ENCODE measurements around the gene BMP10.
"Not testable (repeated sequence)": the region's sequence is repeated elsewhere in the genome, so short reads cannot be mapped to it uniquely, and the experiment has no call there.

Gene BMP10, protein sequence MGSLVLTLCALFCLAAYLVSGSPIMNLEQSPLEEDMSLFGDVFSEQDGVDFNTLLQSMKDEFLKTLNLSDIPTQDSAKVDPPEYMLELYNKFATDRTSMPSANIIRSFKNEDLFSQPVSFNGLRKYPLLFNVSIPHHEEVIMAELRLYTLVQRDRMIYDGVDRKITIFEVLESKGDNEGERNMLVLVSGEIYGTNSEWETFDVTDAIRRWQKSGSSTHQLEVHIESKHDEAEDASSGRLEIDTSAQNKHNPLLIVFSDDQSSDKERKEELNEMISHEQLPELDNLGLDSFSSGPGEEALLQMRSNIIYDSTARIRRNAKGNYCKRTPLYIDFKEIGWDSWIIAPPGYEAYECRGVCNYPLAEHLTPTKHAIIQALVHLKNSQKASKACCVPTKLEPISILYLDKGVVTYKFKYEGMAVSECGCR

DNA sequence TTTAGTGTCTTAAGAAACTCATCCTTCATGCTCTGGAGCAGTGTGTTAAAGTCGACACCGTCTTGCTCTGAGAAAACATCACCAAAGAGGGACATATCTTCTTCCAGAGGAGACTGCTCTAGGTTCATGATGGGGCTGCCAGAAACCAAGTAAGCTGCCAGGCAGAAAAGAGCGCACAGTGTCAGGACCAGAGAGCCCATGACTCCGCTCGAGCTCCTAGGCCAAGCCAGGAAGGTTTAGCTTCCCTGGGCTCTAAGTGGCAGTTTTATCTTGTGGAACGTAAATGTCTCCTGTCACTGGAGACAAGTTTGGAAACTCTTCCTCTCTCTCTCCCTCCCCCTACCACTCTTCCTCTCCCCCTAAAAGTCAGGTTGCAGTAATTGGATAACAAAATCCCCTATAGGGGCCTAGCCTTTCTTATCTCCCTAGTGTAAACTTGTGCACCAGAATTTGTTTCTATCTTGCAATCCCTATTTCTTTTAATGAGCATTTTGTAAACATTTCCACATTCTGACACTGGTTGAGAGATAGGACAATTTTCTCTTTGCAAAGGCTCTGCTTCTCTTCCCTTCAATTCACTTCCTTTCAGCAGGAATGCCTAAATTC lies at the start of gene BMP10:
TSS of gene BMP10 (minus strand) at position 239 of the 606 bp plus-strand sequence. CDS start at position 200, 39 bp downstream.
- DNase-seq: no peak

DNA sequence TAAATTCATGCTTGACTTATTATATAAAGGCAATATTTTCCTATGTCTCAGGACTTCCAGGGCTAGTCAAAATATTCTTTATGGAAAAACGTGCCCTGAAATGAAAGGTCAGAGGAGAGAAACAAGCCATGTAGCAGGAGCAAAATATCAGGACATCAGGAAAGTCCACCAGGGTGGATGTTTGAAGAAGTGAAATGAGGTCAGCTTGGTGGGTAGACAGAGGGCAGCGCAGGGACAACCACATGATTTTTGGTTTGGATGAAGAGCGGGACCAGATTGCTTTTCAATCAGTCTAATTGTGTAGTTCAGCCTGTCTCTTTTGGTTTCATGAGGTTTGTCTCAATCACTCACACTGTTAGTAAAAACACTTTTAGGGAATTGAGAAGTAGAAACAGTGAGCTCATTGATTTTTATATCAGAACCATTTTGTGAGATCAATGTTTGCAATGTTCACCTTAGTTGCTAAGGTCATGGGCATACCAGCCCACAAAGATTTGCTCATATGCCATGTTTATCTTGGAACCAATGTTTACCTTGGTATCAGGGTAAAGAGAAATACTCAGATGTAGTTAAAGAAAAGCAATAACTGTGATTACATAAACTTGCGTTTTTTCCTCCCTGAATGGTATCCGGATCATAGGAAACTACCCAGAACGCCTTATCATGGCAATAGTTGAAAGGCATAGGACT lies 49.4 kb upstream of the BMP10 start:
- DNase-seq: no peak

DNA sequence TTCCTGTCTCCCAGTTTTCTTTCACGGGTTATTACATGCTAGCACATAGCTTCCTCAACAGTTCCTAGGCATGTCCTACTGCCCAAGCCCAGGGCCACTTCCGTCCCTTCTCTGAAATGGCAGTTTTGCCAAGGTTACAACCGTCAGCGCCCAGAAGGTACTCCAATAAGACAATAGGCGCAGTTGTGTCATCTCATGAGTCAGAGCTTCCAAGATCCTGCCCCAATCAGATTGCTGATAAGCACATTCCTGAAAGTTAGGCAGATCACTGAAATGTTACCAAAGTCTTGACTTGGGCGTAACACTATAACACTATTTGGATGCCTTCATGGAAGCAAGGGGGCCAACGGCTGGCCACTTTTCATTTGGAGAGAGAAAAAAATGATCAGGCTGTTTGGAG lies 47.3 kb upstream of the BMP10 start:
- DNase-seq: no peak

DNA sequence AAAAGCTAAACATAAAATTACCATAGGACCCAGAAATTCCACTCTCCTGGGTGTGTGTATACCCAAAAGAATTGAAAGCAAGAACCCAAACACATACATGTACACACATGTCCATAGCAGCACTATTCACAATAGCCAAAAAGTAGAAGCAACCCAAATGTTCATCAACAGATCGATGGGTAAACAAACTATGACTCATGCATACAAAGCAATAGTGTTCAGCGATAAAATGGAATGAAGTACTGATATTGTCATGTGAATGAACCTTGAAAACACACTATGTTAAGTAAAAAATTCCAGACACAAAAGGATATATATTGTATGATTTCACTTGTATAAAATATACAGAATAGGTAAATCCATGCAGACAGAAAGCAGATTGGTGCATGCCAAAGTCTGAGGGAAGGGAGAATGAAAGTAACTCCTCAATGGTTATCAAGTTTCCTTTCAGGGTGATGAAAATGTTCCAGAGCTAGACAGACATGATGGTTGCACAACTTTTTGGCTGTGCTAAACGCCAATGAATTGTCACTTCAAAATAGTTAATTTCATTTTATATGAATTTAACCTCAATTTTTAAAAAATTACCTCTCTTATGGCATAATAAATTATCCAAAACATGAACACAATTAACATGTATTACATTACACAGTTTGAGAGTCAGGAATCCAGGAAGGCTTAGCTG lies 46.0 kb upstream of the BMP10 start:
- no peak for DNase-seq

DNA sequence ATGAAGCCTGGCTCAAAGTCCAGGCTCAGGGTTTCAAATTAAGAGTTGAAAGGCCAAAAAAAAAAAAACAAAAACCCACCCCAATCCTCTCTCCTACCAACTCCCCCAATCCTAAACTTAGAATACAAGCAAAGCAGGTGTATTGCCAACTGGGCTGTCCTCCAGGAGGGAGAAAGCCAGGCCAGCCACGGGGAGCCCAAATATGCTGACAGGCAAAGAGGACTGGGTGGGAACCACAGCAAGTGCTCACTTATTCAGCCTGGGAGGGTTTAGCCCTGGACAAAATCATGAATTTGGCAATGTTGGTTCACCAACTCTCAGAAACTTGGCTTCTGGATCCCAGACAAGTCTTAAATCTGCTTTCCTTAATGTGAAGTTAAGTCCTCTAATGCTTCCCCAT lies 45.0 kb upstream of the BMP10 start:
- no peak for DNase-seq

DNA sequence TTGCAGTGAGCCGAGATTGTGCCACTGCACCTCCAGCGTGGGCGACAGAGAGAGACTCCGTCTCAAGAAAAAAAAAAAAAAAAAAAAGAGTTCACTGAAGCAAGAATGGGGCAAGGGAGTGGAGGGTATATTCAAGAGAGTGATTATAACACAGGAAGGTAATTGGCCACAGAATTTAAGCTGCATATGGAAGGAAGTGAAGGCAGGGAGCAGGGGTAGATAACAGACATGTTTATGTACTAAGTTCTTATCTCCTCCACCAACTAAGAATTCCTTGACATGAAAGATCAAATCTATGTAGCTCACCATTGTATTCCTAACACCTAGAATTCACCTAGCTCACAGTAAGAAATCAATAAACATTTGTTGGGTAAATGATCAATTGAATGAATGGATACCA lies 44.2 kb upstream of the BMP10 start:
- no peak for DNase-seq

DNA sequence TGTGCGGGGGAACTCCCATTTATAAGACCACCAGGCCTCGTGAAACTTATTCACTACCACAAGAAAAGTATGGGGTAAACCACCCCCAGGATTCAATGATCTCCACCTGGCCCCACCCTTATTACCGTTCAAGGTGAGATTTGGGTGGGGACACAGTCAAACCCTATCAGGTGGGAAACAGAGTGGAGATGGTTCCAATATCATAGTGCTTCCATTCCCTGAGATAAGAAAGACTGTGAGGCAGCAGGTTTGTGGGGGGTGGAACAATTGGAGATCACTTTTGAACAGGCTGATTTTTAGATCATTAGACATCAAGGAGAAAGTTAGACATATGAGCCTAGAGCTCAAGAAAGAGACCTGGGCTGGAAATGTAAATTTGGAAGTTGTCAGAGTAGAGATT lies 42.2 kb upstream of the BMP10 start:
- no peak for DNase-seq

DNA sequence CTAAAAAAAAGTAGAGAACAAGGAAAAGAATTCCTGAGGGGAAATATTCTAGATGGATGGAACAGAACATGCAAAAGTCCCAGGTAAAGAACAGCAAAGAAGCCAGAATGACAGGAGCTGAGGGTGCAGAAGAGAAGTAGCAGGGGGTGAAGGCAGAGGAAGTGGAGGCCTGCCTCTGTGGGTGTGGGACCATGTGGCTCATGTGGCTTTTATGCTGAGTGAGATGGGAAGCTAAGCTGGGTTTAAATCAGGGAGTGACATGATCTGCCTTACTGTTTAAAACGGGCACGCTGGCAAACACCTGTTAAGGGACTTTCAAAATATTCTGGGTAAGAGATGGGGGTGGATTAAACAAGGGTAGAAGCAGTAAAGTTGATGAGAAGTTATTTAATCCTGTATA lies 41.5 kb upstream of the BMP10 start:
- no peak for DNase-seq

DNA sequence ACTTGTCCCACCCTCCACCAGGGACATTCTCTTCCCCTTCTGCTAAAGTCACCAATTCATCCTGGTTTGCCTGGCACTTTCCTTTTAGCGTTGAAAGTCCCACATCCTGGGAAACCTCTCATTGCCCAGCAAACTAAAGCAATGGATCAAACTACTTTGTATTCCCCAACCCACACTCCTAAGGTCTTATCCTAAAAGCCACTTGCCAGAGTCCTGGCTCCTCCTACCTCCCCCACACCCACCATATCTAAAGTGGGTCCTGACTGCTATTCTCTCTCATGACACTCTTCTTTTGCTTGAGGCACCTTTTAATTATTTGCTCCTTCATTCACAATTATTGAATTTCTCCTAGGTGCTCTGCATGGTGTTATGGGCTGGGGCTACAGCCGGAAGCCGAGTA lies 40.9 kb upstream of the BMP10 start:
- no peak for DNase-seq

DNA sequence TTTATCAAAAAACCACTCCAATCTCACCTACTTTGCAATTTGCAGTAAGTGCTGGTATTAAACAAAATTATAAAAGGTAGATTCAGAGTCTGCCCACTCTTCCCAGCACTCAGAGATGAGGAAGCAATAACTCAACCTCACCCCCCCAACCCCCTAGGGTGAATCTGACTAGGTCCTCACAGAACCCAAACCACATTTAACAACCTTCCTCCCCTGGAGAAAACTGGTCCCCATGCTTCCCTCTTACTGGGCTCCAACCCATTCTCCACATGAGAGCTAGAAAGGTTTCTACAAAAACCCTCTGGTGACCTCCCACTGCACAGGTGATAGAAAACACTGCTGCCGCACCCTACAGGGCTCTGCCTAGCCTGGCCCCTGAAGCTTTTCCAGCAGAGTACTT lies 40.5 kb upstream of the BMP10 start:
- DNase-seq: no peak

DNA sequence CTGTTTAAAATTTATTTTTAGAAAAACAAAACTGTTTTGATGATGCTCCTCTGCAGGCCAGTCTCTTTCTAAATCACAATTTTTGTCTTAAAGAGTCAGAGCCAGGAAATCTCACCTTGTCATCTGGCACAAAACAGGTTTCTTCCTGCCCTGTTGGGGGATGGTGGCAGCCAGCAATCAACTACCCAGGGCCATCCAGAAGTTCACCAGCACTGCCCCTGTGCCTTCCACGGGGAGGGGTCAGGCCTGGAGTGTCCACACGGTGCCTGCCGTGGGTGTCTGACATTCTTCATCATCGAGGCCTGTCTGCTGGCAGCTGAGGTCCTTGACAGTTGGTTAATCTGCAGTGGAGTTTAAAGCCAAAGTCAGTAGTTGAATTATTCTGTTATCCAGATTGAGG lies 40.0 kb upstream of the BMP10 start:
- no peak for DNase-seq

DNA sequence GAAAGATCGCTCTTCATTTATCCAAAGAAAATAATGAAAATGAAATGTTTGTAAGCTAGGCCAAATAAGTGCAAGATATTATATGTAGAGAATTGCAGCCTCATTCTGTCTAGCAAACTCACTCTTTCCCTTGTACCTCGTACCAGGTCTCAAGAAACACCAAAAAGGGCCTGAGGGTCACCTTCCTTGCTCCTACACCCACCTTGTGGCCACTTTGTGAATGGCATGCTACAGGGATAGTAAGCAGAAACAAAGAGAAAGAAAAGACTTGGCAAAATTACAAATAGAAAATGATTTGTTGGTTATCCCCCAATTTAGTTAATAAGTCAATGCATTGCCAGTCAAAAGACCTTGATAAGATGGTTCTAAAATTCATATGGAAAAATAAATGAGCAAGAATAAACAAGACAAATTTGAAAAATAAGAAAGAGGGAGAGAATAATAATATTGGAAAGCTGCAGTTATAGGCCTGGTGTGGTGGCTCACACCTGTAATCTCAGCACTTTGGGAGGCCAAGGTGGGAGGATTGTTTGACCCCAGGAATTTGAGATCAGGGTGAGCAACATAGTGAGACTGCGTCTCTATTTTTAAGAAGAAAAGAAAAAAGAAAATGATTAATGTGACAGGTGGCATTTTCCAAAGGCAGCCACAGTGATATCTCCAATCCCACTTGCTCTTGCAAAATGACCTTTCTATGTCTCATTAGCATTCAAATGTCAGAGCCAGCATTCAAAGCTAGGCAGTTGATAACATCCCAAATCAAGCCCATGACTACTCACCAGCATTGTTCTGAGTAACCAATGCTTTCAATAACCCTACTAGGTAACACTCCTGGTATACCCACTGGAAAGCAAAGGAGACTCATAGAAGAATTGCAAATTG lies 38.8 kb upstream of the BMP10 start:
- peak; percentile 51 for DNase-seq

DNA sequence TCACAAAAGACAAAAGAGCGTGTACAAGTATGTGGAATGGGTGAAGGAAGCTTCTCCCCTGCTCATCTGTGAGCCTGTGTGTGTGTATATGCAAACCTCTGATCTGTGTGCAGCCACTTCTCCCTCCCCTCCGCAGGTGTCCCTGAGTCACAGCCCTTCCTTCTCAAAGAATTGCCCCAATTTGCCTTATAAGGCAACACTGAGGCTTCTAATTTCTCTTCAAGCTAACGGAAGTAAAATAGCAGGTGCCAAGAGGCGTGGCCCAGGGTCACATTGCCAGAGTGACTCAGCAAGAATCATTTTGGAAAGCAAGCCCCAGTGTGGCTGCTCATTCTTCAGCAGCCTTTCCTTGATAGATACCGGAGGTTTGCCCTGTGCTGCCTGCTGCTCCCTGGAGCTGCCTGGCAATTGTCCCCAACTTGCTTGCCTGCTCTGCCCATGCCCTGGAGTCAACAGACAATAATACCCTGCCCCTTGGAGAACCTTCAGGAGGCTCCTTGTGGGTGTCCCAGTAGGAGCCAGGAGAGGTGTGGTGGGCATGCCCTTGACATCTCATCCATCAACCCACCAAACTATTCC lies 37.3 kb upstream of the BMP10 start:
- DNase-seq: peak; percentile 81

DNA sequence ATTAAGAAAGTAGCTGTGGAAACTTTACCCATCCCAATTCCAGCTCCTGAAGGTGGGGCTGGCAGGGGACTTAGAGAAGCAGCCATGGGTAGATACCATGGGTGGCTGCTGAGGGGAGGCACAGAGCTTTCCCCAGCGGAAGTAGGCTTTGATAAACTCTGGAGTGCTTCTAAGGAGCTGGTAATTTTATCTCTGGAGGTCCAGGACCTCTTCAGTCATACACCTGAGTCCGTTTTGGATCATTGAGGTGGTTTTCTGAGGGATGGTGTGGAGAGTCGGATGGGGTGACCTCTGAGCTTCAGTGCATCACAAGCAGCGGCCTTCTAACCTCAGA lies 36.7 kb upstream of the BMP10 start:
- no peak for DNase-seq

DNA sequence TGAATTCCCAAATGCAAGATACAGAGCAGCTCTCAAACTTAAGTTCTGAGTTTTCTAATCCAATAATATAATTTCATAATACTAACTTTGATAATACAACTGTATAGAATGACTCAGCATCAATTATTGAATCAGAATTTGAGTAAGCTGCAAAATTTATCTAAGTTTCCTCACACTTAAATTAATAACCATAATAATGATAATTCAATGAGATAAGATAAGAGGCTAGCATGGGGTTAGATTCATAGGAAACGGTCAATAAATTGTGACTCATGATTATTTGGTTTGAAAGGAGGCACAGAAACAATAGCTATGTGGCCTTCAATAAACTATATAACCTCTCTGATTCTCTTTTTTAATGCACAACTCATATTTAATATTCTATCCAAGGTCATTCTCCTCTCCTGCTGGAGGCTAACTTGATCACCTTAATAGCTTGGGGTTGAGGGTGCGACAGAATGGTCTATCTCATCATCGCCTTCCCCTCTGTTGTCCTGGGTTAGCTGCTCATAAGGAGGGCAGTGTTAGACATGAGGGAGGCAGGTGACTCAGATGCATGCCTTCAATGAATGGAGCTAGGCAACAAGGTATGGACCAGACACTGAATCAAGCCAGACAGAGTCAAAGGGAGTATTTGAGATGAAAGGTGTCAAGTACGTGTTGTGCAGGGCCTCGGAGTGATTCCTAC lies 36.2 kb upstream of the BMP10 start:
- DNase-seq: no peak

DNA sequence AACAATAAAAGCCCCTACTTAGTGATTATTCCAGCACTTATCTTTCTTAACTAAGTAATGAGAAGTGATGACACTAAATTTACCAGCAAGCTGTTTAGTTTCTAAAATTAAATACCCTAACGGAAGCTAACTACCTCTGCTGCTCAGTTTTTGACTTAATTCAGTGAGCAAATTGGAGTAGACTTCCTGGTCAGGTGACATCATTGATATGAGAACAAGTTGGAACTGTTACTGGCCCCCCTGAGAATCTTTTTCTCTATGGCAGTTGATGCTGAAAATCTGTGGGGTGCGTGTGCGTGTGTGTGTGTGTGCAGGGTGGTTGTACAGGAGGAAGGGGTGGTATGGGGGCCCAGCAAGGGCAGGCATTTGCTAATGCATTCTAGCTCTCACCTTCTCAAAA lies 35.5 kb upstream of the BMP10 start:
- no peak for DNase-seq

DNA sequence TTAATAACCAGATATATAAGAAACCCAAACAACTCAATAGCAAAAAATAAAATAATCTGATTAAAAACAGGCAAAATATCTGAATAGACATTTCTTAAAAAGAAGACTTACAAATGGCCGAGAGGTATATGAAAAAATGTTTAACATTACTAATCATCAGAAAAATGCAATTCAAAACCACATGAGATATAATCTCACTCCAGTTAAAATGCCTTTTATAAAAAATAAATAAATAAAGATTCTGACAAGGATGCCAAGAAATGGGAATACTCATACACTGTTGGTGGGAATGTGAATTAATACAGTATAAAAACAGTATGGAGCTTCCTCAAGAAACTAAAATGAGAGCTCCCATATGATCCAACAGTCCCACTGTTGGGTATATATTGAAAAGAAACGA lies 33.9 kb upstream of the BMP10 start:
- no peak for DNase-seq

DNA sequence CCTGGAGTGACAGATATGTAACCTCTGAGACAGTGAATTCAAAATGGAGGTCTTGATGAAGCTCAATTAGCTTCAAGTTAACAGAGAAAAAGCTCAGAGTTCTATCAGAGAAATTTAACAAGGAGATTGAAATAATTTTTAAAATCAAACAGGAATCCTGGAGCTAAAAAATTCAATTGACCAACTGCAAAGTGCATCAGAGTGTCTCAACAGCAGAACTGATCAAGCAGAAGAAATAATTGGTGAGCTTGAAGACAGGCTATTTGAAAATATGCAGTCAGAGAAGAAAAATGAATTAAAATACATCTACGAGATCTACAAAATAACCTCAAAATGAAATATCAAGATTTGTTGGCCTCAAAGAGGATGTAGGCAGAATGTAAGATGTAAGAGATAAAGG lies 30.4 kb upstream of the BMP10 start:
- no peak for DNase-seq

DNA sequence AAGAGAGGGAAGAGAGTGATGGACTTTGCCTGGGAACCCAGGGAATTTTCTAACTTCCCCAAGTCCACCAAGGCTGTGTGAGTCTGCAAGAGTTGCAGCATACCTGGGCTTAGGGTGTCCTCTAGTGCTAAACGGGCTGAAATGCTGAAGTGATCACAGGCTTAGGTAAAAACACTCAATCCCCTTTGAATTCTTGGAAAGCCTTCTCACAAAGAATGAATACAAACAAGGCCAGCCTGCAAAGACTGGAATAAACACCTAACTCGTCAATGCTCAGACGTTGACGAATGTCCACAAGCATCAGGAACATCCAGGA lies 30.0 kb upstream of the BMP10 start:
- DNase-seq: no peak

DNA sequence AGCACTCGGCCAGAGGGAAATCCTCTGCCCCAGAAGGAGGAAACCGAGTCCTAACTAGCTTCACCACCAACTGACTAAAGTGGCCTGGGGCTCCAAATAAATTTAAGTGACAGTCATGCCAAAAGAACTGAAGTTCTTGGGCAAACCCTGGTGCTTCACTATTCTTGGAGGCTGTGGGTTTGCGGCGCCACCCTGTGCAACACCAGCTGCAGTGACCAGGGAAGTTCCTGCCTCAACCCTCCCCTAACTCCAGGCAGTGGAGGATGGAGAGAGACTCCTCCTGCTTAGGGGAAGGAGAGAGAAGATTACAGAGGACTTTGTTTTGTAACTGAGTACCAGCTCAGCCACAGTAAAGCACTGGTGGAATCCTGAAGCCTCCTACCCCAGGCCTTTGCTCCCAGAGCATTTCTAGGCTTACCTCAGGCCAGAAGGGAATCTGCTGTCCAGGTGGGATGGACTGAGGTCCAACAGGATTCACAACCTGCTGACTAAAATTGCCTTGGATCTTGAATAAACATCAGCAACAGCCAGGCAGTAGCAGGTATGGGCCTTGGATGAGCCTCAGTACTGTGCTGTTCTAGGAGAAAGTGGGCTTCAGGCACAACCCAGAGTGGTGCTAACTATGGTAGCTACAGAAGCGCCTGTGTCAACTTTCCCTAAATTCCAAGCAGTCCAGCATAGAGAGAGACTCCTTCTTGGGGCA lies 29.4 kb upstream of the BMP10 start:
- no peak for DNase-seq

DNA sequence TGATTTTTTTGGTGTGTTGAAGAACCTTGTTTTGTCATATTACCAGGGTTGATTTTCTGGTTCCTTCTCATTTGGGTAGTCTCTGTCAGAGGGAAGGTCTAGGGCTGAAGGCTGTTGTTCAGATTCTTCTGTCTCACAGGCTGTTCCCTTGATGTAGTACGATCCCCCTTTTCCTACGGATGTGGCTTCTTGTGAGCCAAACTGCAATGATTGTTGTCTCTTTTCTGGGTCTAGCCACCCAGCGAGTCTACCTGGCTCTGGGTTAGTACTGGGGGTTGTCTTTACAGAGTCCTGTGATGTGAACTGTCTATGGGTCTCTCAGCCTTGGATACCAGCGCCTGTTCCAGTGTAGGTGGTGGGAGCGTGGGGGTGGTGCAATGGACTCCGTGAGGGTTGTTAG lies 24.8 kb upstream of the BMP10 start:
- DNase-seq: not testable (repeated sequence)
